RWPE2 (cell line): ENCODE data around the gene TSPAN5.

Source experiments
- ATAC-seq: fragments of 200-7000 bp; cut with Tn5 transposase; 3 replicates; pipeline ENCODE4 v1.9.1; 2021; ENCODE audit warnings: low read depth
- DNase-seq: peaks from one replicate; pipeline ENCODE4 v3.0.0-alpha.2; 2020; ENCODE audit warnings: low spot score
- H3K27ac ChIP-seq: fragments of 450-650 bp; 2 replicates; pipeline ENCODE4 v1.5.1; 2017; ENCODE audit warnings: mild to moderate bottlenecking; ENCODE audit not compliant: poor library complexity, severe bottlenecking
- H3K27me3 ChIP-seq: fragments of 250-450 bp; sonication (Bioruptor Pico); 2 replicates; pipeline ENCODE4 v1.5.1; 2021; ENCODE audit warnings: mild to moderate bottlenecking, moderate library complexity; ENCODE audit not compliant: insufficient read depth, poor library complexity, severe bottlenecking
- H3K36me3 ChIP-seq: fragments of 250-450 bp; sonication (Bioruptor Pico); 2 replicates; pipeline ENCODE4 v1.5.1; 2020; ENCODE audit warnings: low read depth, mild to moderate bottlenecking, moderate library complexity
- H3K4me1 ChIP-seq: fragments of 250-450 bp; sonication (Bioruptor Pico); 2 replicates; pipeline ENCODE4 v1.5.1; 2021; ENCODE audit warnings: mild to moderate bottlenecking, moderate library complexity; ENCODE audit not compliant: insufficient read depth, poor library complexity, severe bottlenecking
- H3K4me3 ChIP-seq: fragments of 250-450 bp; sonication (Bioruptor Pico); 2 replicates; pipeline ENCODE4 v1.5.1; 2021; ENCODE audit warnings: mild to moderate bottlenecking, moderate library complexity; ENCODE audit not compliant: severe bottlenecking
- H3K9me3 ChIP-seq: fragments of 250-450 bp; sonication (Bioruptor Pico); 2 replicates; pipeline ENCODE4 v1.5.1; 2021; ENCODE audit warnings: mild to moderate bottlenecking, moderate library complexity; ENCODE audit not compliant: severe bottlenecking
- CTCF ChIP-seq: fragments of 450-650 bp; IDR thresholded peaks from one replicate; pipeline ENCODE4 v1.5.1; 2017; ENCODE audit warnings: mild to moderate bottlenecking, moderate library complexity; ENCODE audit not compliant: poor library complexity, severe bottlenecking

The TSPAN5 gene

DNA sequence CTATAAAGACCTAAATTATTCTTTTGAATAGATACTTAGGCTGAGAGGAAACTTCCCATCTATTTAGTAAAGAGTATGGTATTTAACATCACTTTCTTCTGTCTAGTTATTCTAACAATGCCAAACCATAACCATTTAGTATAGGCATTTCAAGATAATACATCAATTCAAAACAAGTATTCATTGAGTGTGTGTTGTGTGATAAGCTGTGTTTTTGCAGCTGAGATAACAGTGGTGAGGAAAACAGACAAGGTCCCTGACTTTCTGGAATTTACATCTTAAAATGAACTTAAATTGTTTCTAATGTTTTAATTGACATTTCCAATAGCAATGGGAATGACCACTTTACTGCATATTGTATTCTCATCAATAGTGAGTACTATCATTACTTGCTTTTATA lies 22.4 kb upstream of the TSPAN5 start:
- ATAC-seq (no peak), DNase-seq (no peak)
- H3K4me3 ChIP-seq = no peak overlapping the region
- no peak overlapping the region for H3K27ac ChIP-seq
- H3K36me3 ChIP-seq = no peaks in the 10 kb centered on the region
- no peaks in the 10 kb centered on the region for H3K9me3 ChIP-seq
- H3K4me1 ChIP-seq = no peaks in the 10 kb centered on the region
- no peaks in the 10 kb centered on the region for H3K27me3 ChIP-seq
- TF ChIP-seq CTCF = no peak

DNA sequence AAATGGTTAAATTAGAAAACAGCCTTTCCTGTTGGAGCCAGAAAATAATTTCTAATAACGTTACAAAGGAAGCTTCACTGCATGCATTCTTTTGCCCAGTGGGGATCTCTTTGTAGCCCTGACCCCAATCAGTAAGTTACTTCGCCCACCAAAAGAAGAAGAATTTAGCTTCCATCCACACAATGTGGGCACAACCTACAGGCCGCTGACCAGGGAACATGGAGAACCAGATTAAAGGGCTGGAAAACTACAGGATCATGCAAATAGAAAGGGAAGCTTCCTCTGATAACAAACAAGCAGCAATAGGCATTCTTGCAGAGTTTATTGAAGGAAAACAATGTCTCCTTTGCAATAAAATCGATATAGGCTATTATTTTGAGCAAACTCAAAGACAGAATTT lies 21.3 kb upstream of the TSPAN5 start:
- H3K27ac ChIP-seq = no peak overlapping the region
- DNase-seq = no peak
- no peak for TF ChIP-seq CTCF
- H3K36me3 ChIP-seq = no peaks in the 10 kb centered on the region
- no peaks in the 10 kb centered on the region for H3K4me1 ChIP-seq
- no peak for ATAC-seq
- no peaks in the 10 kb centered on the region for H3K9me3 ChIP-seq
- H3K27me3 ChIP-seq = no peaks in the 10 kb centered on the region
- H3K4me3 ChIP-seq = no peak overlapping the region

DNA sequence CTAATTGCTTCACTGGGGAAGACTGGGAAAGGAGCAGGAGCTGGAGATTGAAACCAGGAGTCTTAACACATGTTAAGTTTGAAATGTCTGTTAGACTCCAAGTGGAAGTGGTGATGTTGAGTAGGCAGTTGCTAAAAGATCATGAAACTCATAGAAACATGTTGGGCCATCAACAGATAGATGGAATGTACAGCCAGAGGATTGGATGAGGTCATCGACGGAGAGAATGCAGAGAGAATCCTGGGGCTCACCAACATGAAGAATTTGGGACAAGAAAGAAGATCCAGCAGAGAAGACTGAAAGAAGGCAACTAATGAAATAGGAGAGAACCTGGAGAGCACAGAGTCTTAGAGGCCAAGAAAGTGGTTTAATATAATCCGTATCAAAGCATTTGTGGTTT lies 19.4 kb upstream of the TSPAN5 start:
- no peak for DNase-seq
- Histone ChIP-seq H3K4me1 (no peaks in the 10 kb centered on the region), H3K4me3 (no peak overlapping the region), H3K9me3 (no peaks in the 10 kb centered on the region), H3K36me3 (no peaks in the 10 kb centered on the region), H3K27me3 (no peaks in the 10 kb centered on the region), H3K27ac (no peak overlapping the region)
- no peak for ATAC-seq
- no peak for TF ChIP-seq CTCF

DNA sequence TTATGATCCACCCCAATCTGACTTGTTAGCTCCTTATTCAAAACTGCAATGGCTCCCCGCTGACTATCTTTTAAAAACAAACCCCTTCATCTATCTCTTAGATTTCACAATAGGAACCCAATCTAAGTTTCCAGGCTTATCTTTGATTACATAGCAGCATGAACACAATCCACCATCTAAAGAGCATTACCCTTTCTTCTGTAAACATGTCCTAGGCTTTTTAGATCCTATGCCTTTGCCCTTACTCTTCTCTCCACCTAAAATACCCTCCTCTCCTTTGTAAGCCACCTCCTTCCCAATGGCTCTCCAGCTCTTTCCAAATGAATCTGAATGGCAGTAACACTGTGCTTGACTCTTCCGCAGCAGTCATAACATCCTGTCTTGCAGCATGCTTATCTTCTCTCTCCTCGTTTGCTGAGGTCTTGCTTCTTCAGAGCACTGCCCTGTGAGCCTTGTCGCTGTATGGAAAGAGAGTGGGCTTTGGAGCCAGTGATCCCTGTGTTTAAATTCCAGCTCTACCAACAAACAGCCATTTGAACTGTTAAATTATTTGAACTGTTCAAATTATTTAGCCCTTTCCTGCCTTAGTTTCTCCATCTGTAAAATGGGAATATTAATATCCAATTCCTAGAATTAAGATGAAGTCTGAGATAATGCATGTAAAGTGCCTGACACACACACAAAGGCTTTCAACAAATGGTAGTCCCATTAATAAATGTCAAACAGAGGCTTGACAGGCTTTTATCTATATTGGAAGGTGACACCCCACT lies 16.2 kb upstream of the TSPAN5 start:
- Histone ChIP-seq H3K9me3 (no peaks in the 10 kb centered on the region), H3K27me3 (no peaks in the 10 kb centered on the region), H3K4me1 (no peaks in the 10 kb centered on the region), H3K4me3 (no peak overlapping the region), H3K27ac (no peak overlapping the region), H3K36me3 (no peaks in the 10 kb centered on the region)
- DNase-seq (no peak), ATAC-seq (no peak)
- TF ChIP-seq CTCF = no peak

DNA sequence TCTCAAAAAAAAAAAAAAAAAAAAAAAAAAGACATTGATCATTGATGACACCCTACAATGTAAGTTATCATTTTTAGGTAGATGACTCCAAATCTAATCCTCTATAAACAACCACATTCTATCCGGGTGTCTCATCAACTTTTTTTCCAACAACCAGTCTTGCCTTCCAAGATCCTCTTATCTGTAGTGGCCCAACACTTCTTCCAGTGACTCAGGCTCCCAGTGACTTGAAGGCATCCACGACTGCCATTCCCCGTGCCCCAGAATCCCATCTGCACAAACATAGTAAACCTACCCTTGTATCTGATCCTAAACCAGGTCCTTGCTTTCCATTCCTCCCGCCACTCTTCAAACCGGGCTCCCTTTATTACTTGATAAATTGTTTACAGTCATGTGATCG lies 15.6 kb upstream of the TSPAN5 start:
- Histone ChIP-seq H3K27me3 (no peaks in the 10 kb centered on the region), H3K36me3 (no peaks in the 10 kb centered on the region), H3K27ac (no peak overlapping the region), H3K9me3 (no peaks in the 10 kb centered on the region), H3K4me1 (no peaks in the 10 kb centered on the region), H3K4me3 (no peak overlapping the region)
- ATAC-seq (no peak), DNase-seq (no peak)
- TF ChIP-seq CTCF = no peak
